ENCODE data around the gene CRABP1. TPM values are rescaled to one million over a fixed set of nuclear protein-coding genes. Genes with fewer than 3 reads are reported as not detected.

Gene CRABP1
- total and polyA plus RNA-seq, 10 of the 15 experiments (the other 5 are each of a cell fraction or from before 2014, with no cell fraction given), result 0.21 to 0.41 TPM; not detected in 8

GRCh38 chr15:78307976-78308375, 32.2 kb upstream of the CRABP1 start (continued):
- TF ChIP-seq HSF1 (IDR thresholded peaks at IDR 0.05; ENCODE audit: low read depth, low read length) (no peak), NR2C2 (IDR thresholded peaks at IDR 0.05; ENCODE audit: borderline replicate concordance, control insufficient read depth, insufficient read length, low read depth) (no peak), E2F8 (IDR thresholded peaks at IDR 0.05; ENCODE audit: low read depth, partially characterized antibody) (no peak)

GRCh38 chr15:78308422-78309032, 31.6 kb upstream of the CRABP1 start:
- ChIA-PET RAD21 (ENCODE audit: unreplicated experiment) (interaction anchor here (0.6 to 3.3 kb wide), 5 partner anchors 43 to 115 kb away, joined by 3 to 11 read pairs (median 7); no protein-coding TSS in a partner anchor), CTCF (interaction anchor here (0.6 to 13.8 kb wide), 18 partner anchors 9 to 432 kb away, joined by 3 to 175 read pairs (median 4); partner anchors contain the start of genes HYKK and SKIC8), POLR2A (interaction anchor here (0.6 kb wide), 1 partner anchor 158 kb away, joined by 3 read pairs; no protein-coding TSS in a partner anchor), SMC1A (ENCODE audit: uncharacterized antibody, unreplicated experiment) (interaction anchor here (0.8 to 4.3 kb wide), 6 partner anchors 9 to 114 kb away, joined by 3 to 31 read pairs (median 4); partner anchors contain the start of gene SKIC8)
- Histone ChIP-seq H3K9ac (ENCODE audit: control insufficient read depth, insufficient read depth, low read length) (no peak overlapping the region), H3K4me2 (ENCODE audit: control insufficient read depth, insufficient read depth) (no peak overlapping the region), H3K9me3 (replicated peaks; ENCODE audit: control insufficient read depth, insufficient read depth, low read length) (no peaks in the 10 kb centered on the region; the same call in 2 of the 3 replicates), H3K79me2 (ENCODE audit: control insufficient read depth, insufficient read depth, low read length) (no peaks in the 10 kb centered on the region), H3K4me1 (ENCODE audit: control insufficient read depth, insufficient read depth, low read length) (no peaks in the 10 kb centered on the region), H3K27ac (ENCODE audit: control insufficient read depth, insufficient read depth) (no peak overlapping the region), H3K36me3 (ENCODE audit: control insufficient read depth in 2 of 2, insufficient read depth in 2 of 2, low read length in 1 of 2) (no peaks in the 10 kb centered on the region), H2AFZ (ENCODE audit: control insufficient read depth, low read depth, low read length) (no peak overlapping the region), H3K4me3 (no peak overlapping the region), H4K20me1 (ENCODE audit: control insufficient read depth, insufficient read depth) (no peaks in the 10 kb centered on the region), H3K27me3 (replicated peaks in 1 of 2; ENCODE audit: control insufficient read depth in 2 of 2, insufficient read depth in 2 of 2, low read length in 1 of 2) (no peaks in the 10 kb centered on the region)
- peak; percentile 93 for FAIRE-seq
- intact Hi-C loops (cut with micrococcal nuclease; ENCODE audit: unreplicated experiment), result loop anchor here (1.0 to 5.0 kb wide), 3 partner anchors 115 to 399 kb away; no protein-coding TSS in a partner anchor
- in situ Hi-C loops (cut with MboI), result loop anchor here (5.0 kb wide), 1 partner anchor 124 kb away; no protein-coding TSS in a partner anchor
- DNase-seq (ENCODE audit: low read depth, low spot score), result no peak
- peak; percentile 96 for ATAC-seq
- no TSS peak for BruUV-seq (replicated peaks)
- WGBS (ENCODE audit: insufficient coverage, insufficient replicate concordance, low lambda C conversion rate, missing lambda C conversion rate), result 10% methylated on average over 9 of the region's 9 CpGs
- TF ChIP-seq SMC3 (IDR thresholded peaks at IDR 0.05; ENCODE audit: borderline replicate concordance, low read length), result peak; percentile 69
- no peak for TF ChIP-seq NFYA (IDR thresholded peaks at IDR 0.05; ENCODE audit: borderline replicate concordance, low read depth, low read length)
- no peak for TF ChIP-seq RELB (IDR thresholded peaks at IDR 0.05; ENCODE audit: low read depth)
- TF ChIP-seq ZNF207 (IDR thresholded peaks at IDR 0.05; ENCODE audit: borderline replicate concordance), result no peak
- TF ChIP-seq RBBP5 (conservative IDR thresholded peaks at IDR 0.05), result no peak
- no peak for TF ChIP-seq ZBTB33 (IDR thresholded peaks at IDR 0.05)
- no peak for TF ChIP-seq STAT1 (conservative IDR thresholded peaks at IDR 0.05)
- TF ChIP-seq BHLHE40 (IDR thresholded peaks at IDR 0.05; ENCODE audit: borderline replicate concordance in 1 of 2, low read depth in 2 of 2, low read length in 1 of 2), result no peak
- no peak for TF ChIP-seq CHD1 (IDR thresholded peaks at IDR 0.05; ENCODE audit: low read depth, low read length)
- no peak for TF ChIP-seq ZSCAN29 (IDR thresholded peaks at IDR 0.05)

Data from GM12878 (cell line).